Loucy (cell line): ENCODE measurements around the gene MYO5B.

Experiments
- CTCF ChIP-seq: fragments of 200-600 bp; sonication (generic); conservative IDR thresholded peaks from 2 replicates; pipeline ENCODE4 v1.5.1; 2014; ENCODE audit warnings: mild to moderate bottlenecking, antibody characterized with exemption, low read length
- EZH2phosphoT487 ChIP-seq: fragments of 200-600 bp; IDR thresholded peaks from 2 replicates; pipeline ENCODE4 v1.6.1; 2018; ENCODE audit warnings: antibody characterized with exemption, mild to moderate bottlenecking, moderate library complexity, borderline replicate concordance

- TF ChIP-seq CTCF (no peak), EZH2phosphoT487 (no peak)
Measured at GRCh38 chr18:50000227-50000626, 194.7 kb downstream of the MYO5B start.
